Panc1 (cell line): ENCODE results near the gene TBC1D2.

Source experiments
- CTCF ChIP-seq: fragments of 450-650 bp; IDR thresholded peaks from 2 replicates; pipeline ENCODE4 v1.5.1; 2017; ENCODE audit warnings: mild to moderate bottlenecking
- POLR2AphosphoS5 ChIP-seq: IDR thresholded peaks from 2 replicates; pipeline ENCODE4 v1.6.1; 2012; ENCODE audit warnings: mild to moderate bottlenecking, low read depth, low read length, moderate library complexity
- REST ChIP-seq, 2 experiments: IDR thresholded peaks; 2 replicates each; pipeline ENCODE4 v1.6.1; 2011 to 2012; ENCODE audit warnings: low read depth in 2 of 2, control low read depth in 1 of 2, low read length in 1 of 2, mild to moderate bottlenecking in 1 of 2, moderate library complexity in 1 of 2; ENCODE audit not compliant: insufficient read depth in 1 of 2

- TF ChIP-seq CTCF (no peak), POLR2AphosphoS5 (no peak), REST (IDR thresholded peaks at IDR 0.05; ENCODE audit: insufficient read depth in 1 of 2, low read depth in 2 of 2, low read length in 1 of 2) (no peak)
Observed at GRCh38 chr9:98256756-98257155, 1.3 kb upstream of the TBC1D2 start.
